HuH-7.5 (cell line): ENCODE measurements around the gene CPM.
A peak's percentile ranks its signal among the peaks of the same experiment; 100 is the strongest.
"Not testable (repeated sequence)": the region's sequence is repeated elsewhere in the genome, so short reads cannot be mapped to it uniquely, and the experiment has no call there.

Experiments used
- DNase-seq: peaks from one replicate; pipeline ENCODE4 v3.0.0; 2011; ENCODE audit warnings: low spot score

CPM gene

DNA sequence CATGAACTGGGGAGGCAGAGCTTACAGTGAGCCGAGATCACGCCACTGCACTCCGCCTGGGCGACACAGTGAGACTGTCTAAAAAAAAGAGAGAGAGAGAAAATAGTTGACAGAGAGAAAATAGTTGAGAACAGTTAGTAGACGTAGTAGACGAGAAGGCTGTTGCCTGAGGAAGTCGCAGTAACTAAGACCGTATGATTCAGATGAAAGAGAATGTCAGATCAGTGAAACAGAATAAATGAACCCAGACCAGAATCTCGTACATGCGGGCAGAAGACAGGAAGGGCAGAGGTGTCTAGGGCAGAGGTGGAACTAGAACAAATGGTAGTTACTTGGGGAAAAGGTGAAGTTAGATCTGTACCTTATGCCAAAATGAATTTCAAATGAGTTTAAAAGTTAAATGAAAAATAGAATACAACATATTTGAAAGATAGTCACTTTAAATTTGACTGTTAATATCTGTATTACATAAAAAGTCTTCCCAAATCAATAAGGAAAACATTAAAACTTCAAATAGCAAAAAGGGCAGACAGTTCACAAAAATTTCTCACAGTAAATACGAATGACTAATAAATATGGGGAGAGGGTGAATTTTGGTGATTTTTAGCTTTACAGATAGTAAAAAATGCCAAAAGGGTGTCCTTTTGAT, 107.3 kb downstream of the CPM start:
- DNase-seq = no peak

GRCh38 chr12:68824597-68825250, 108.2 kb downstream of the CPM start:
- DNase-seq = no peak

DNA sequence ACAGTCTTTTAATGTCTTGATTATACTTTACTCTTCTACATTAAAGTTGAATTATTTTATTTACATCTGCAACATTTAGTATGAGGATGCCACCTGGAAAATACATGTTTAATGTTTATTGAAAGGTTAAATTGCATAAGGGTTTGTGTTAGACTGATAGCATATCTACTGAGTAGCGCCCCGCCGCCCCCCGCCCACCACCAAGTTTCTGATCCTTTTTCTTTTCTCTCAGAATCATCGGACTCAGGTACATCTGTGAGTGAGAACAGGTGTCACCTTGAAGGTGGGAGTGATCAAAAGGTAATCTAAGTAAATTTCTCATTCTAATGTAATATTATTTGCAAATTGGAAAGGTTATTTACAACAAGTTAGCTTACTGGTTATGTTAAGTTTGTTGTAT, 108.8 kb downstream of the CPM start:
- no peak for DNase-seq

GRCh38 chr12:68823696-68824095, 109.3 kb downstream of the CPM start:
- no peak for DNase-seq

GRCh38 chr12:68821357-68822188, 111.4 kb downstream of the CPM start:
- DNase-seq = no peak

DNA sequence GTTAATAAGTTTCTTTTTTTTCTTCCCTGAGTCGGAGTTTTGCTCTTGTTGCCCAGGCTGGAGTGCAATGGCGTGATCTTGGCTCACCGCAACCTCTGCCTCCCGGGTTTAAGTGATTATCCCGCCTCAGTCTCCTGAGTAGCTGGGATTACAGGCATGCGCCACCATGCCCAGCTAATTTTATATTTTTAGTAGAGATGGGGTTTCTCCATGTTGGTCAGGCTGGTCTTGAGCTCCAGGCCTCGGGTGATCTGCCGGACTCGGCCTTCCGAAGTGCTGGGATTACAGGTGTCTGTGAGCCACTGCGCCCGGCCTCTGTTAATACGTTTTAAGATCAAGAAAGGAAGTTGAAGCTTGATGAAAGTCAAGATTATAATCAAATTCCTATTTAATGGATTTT, 113.5 kb downstream of the CPM start:
- DNase-seq = not testable (repeated sequence)

DNA sequence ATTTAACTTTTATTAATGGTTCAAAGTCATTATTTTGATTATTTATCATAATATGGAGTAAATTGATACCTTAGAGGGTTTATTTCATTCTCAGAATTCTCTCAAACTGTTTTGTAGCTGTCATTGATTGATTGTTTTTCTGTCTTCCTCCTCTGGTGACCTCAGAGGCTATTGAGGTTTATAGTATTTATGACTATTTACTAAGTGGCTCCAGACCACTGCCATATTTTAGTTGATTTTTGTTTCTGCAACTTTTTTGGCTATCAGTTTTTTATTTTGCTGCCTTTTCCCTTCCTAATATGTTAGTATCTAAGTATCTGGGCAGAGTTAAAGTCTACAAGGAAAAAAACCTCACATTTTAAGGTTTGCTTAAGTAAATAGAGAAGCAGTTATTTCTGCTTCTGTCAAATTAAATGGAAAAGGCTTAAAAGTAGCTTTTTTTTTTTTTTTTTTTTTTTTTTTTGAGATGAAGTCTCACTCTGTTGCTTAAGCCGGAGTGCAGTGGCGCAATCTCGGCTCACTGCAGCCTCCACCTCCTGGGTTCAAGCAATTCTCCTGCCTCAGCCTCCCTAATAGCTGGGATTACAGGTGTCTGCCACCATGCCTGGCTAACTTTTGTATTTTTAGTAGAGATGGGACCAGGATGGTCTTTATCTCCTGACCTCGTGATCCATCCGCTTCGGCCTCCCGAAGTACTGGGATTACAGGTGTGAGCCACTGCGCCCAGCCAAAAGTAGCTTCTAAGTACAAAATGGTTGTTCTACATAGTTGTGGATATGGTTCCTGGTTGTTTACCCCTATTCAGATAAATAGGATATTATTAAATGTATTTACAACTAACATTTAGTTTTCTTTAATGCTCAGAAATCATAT, 116.8 kb downstream of the CPM start:
- DNase-seq = no peak

DNA sequence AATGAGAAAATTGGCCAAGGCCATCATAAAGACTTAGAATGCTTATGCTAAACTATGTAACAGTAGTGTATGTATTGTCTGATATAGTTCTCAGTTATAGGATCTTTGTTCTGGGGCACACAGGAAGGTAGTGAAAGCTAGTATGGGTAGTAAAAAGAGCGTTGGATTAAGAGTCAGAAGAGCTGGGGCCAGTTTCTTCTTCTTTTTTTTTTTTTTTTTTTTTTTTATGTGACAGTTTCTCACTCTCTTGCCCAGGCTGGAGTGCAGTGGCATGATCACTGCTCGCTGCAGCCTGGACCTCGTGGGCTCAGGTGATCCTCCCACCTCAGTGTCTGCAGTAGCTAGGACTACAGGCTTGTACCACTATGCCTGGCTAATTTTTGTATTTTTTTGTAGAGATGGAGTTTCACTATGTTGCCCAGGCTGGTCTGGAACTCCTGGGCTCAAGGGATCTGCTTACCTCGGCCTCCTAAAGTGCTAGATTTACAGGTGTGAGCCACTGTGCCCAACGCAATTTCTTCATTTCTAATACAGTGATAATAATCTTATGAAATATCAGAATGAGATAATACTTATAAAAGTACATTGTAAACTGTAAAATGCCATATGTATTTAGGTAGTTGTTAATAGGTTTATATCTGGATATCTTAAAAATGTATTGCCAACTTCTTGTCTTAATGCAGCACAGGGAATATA, 117.6 kb downstream of the CPM start:
- DNase-seq = no peak

- no peak for DNase-seq
These were observed 118.3 kb downstream of the CPM start for GRCh38 chr12:68814490-68815231.

GRCh38 chr12:68813242-68813593, 119.8 kb downstream of the CPM start:
- no peak for DNase-seq

DNA sequence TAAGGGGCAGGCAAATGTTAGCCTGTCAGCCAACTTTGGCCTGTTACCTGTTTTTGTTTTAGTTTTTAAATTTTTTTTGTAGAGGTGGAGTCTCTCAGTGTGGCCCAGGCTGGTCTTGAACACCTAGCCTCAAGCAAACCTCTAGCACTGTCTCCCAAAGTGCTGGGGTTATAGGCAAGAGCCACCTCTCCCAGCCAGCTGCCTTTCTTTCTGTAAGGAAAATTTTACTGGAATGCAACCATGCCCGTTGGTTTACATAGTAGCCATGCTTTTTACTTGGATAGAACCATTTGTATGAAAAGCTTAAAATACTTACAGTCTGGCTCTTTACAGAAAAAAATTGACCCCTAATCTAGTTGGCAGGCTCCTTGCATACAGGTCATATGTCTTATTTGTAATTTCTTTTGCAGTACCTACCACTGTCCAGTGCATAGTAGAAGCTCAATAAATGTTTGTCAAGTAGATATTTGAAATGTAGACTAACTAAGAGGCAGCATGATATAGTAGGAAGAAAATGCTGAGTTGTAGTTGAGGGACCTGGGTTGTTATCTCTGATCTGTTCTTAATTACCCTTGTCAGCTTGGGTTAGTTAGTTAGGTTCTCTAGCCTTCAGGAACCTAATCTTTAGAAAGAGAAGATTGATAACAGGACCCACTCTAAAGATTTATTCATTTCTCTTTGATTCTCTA, 120.3 kb downstream of the CPM start:
- no peak for DNase-seq

- DNase-seq = not testable (repeated sequence)
These were observed 121.4 kb downstream of the CPM start for GRCh38 chr12:68811573-68811972.

GRCh38 chr12:68810027-68810389, 123.0 kb downstream of the CPM start:
- not testable (repeated sequence) for DNase-seq

DNA sequence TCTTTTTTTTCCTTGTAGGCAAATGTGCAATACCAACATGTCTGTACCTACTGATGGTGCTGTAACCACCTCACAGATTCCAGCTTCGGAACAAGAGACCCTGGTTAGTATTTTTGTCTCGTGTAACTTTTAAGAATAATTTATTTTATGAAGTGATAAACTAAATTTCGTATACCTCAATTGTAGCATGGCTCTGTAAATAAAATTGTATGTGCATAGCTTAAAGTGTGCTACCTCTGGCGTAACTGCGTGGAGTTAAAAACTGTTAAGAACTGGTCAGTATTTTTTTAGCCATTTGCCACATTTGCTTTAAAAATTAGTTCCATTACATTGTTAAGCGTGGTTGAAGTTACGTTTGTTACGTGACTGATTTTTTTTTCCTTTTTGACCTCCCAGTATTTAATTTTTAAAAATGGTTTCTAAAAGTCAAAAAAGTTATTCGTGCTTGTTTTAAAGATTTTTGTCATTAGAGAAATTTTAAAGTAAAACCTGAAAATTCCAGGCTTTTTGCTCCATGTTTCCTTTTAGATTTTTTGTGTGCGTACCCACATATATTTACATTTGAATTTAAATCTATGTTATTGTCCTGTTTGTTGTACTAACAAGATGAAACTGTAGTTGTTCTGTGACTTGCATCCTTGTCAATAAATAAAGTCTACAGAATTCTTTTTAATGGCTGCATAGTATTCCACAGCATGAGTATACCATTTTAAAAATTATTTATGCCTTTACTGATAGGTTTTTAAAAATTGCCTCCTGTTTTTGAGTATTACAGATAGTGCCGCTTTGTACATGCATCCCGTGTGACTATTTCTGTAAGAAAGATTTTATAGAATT, 123.6 kb downstream of the CPM start:
- DNase-seq = no peak

DNA sequence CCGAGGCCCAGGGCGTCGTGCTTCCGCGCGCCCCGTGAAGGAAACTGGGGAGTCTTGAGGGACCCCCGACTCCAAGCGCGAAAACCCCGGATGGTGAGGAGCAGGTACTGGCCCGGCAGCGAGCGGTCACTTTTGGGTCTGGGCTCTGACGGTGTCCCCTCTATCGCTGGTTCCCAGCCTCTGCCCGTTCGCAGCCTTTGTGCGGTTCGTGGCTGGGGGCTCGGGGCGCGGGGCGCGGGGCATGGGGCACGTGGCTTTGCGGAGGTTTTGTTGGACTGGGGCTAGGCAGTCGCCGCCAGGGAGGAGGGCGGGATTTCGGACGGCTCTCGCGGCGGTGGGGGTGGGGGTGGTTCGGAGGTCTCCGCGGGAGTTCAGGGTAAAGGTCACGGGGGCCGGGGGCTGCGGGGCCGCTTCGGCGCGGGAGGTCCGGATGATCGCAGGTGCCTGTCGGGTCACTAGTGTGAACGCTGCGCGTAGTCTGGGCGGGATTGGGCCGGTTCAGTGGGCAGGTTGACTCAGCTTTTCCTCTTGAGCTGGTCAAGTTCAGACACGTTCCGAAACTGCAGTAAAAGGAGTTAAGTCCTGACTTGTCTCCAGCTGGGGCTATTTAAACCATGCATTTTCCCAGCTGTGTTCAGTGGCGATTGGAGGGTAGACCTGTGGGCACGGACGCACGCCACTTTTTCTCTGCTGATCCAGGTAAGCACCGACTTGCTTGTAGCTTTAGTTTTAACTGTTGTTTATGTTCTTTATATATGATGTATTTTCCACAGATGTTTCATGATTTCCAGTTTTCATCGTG, 124.4 kb downstream of the CPM start:
- peak; percentile 53 for DNase-seq

- peak; percentile 95 for DNase-seq
These were observed 125.2 kb downstream of the CPM start, which contains the start of gene MDM2 for GRCh38 chr12:68807576-68808387. MDM2 (plus strand) TSS chr12:68808177; CDS start chr12:68808478, 301 bp downstream.

- DNase-seq = not testable (repeated sequence)
These were observed 125.7 kb downstream of the CPM start for GRCh38 chr12:68807274-68807575.
